Gastroesophageal sphincter (tissue), 4 donors: ENCODE data around the gene TMEM232. TPM values are rescaled to one million over a fixed set of nuclear protein-coding genes. Genes with fewer than 3 reads are reported as not detected.

Experiments
- ATAC-seq: fragments of 150-250 bp; one replicate; pipeline ENCODE4 v1.9.1; 2016; ENCODE audit warnings: mild to moderate bottlenecking, moderate library complexity
- H3K27ac ChIP-seq, 4 donors: fragments of 200-600 bp; sonication (generic) in 3 of 4; 1 replicate in 3 of 4; 2 replicates in 1 of 4; pipeline ENCODE4 v1.5.1; 2016 to 2019
- H3K27me3 ChIP-seq: fragments of 200-600 bp; sonication (generic); one replicate; pipeline ENCODE4 v1.5.1; 2019
- H3K36me3 ChIP-seq, 2 donors: fragments of 200-600 bp; sonication (generic); one replicate each; pipeline ENCODE4 v1.5.1; 2019; ENCODE audit warnings: control low read depth in 1 of 2
- H3K4me1 ChIP-seq, 3 donors: fragments of 200-600 bp; sonication (generic); 1 replicate in 2 of 3; 2 replicates in 1 of 3; pipeline ENCODE4 v1.5.1; 2016 to 2019; ENCODE audit warnings: control low read depth in 2 of 3
- H3K4me3 ChIP-seq, 2 donors: fragments of 200-600 bp; sonication (generic); one replicate each; pipeline ENCODE4 v1.5.1; 2019; ENCODE audit warnings: mild to moderate bottlenecking in 1 of 2, moderate library complexity in 1 of 2
- H3K9me3 ChIP-seq, 3 donors: fragments of 200-600 bp; sonication (generic); one replicate each; pipeline ENCODE4 v1.5.1; 2017 to 2019; ENCODE audit warnings: control low read depth in 2 of 3
- CTCF ChIP-seq, 4 experiments: fragments of 200-600 bp in 2 of 4; fragments of 450-650 bp in 2 of 4; sonication (generic) in 1 of 4; IDR thresholded peaks; one replicate each; pipeline ENCODE4 v1.5.1; 2017 to 2019; ENCODE audit warnings: antibody characterized with exemption in 4 of 4, mild to moderate bottlenecking in 2 of 4, moderate library complexity in 2 of 4
- EP300 ChIP-seq: sonication (generic); formaldehyde crosslinking; IDR thresholded peaks from one replicate; pipeline ENCODE4 v1.6.1; 2017; ENCODE audit warnings: antibody characterized with exemption, mild to moderate bottlenecking
- POLR2A ChIP-seq, 2 donors: fragments of 450-650 bp; IDR thresholded peaks; one replicate each; pipeline ENCODE4 v1.6.1; 2017; ENCODE audit warnings: antibody characterized with exemption in 2 of 2, mild to moderate bottlenecking in 2 of 2, moderate library complexity in 1 of 2
- POLR2AphosphoS5 ChIP-seq: sonication (generic); formaldehyde crosslinking; IDR thresholded peaks from one replicate; pipeline ENCODE4 v1.6.1; 2017; ENCODE audit warnings: antibody characterized with exemption
- WGBS, 2 donors: methylation state at CpG; one replicate each; pipeline ENCODE4 v1.1.5; 2018; ENCODE audit warnings: low coverage in 1 of 2; 5-methylcytosine and 5-hydroxymethylcytosine counted together
- total RNA-seq, 4 donors: library from RNA; depleted of rRNA; stranded (reverse); fragments of >200 nt; gene quantifications; one replicate each; pipeline ENCODE4 v1.1.0, GENCODE V29; 2016

TMEM232 gene
- total RNA-seq, 4 donors from 2014 or later: 2.2 to 5.1 (median 3.8) TPM

GRCh38 chr5:110760158-110760557 lies 33.7 kb upstream of the TMEM232 start:
- Histone ChIP-seq H3K9me3 (no peaks in the 10 kb centered on the region), H3K36me3 (peaks cover 6 to 74% of the 10 kb centered on the region in 2 donors)

GRCh38 chr5:110757118-110757729 lies 30.8 kb upstream of the TMEM232 start:
- H3K27me3 ChIP-seq: no peaks in the 10 kb centered on the region
- no peak for ATAC-seq

More at GRCh38 chr5:110760158-110760557, 33.7 kb upstream of the TMEM232 start:
- Histone ChIP-seq H3K27ac (no peak overlapping the region), H3K27me3 (no peaks in the 10 kb centered on the region), H3K4me1 (no peaks in the 10 kb centered on the region), H3K4me3 (no peak overlapping the region)
- 72% methylated on average over 1 of the region's 1 CpG; no CpG with 5 or more reads in 1 of the 2 donors for WGBS, 2 donors
- no peak for TF ChIP-seq CTCF (IDR thresholded peaks at IDR 0.05)
- no peak for TF ChIP-seq POLR2AphosphoS5
- no peak for TF ChIP-seq POLR2A (IDR thresholded peaks at IDR 0.05)
- no peak for TF ChIP-seq EP300
- no peak for ATAC-seq

GRCh38 chr5:110754181-110754580 lies 27.7 kb upstream of the TMEM232 start:
- ATAC-seq: no peak
- Histone ChIP-seq H3K4me1 (no peaks in the 10 kb centered on the region), H3K27me3 (no peaks in the 10 kb centered on the region), H3K9me3 (no peaks in the 10 kb centered on the region), H3K27ac (no peak overlapping the region), H3K36me3 (peaks cover 0 to 58% of the 10 kb centered on the region in 2 donors), H3K4me3 (no peak overlapping the region)
- no peak for TF ChIP-seq POLR2A (IDR thresholded peaks at IDR 0.05)

More at GRCh38 chr5:110757118-110757729, 30.8 kb upstream of the TMEM232 start:
- TF ChIP-seq POLR2A (IDR thresholded peaks at IDR 0.05): no peak
- peak; percentile 8 for TF ChIP-seq POLR2AphosphoS5
- TF ChIP-seq CTCF (IDR thresholded peaks at IDR 0.05): peak; percentile 66 to 70 (median 68)
- TF ChIP-seq EP300: no peak
- no peaks in the 10 kb centered on the region for H3K4me1 ChIP-seq
- H3K9me3 ChIP-seq: no peaks in the 10 kb centered on the region
- H3K27ac ChIP-seq: no peak overlapping the region
- WGBS, 2 donors: 51 to 53% methylated on average over 4 of the region's 4 CpGs
- H3K4me3 ChIP-seq: no peak overlapping the region
- peaks cover 6 to 79% of the 10 kb centered on the region in 2 donors for H3K36me3 ChIP-seq

GRCh38 chr5:110753600-110753999 lies 27.1 kb upstream of the TMEM232 start:
- Histone ChIP-seq H3K4me3 (no peak overlapping the region), H3K27me3 (no peaks in the 10 kb centered on the region), H3K27ac (no peak overlapping the region), H3K9me3 (no peaks in the 10 kb centered on the region), H3K4me1 (no peaks in the 10 kb centered on the region), H3K36me3 (peaks cover 0 to 55% of the 10 kb centered on the region in 2 donors)
- 92 to 100% methylated on average over 2 of the region's 2 CpGs for WGBS, 2 donors
- TF ChIP-seq CTCF (IDR thresholded peaks at IDR 0.05) (no peak), POLR2AphosphoS5 (no peak), POLR2A (IDR thresholded peaks at IDR 0.05) (no peak), EP300 (no peak)
- no peak for ATAC-seq

- H3K4me1 ChIP-seq: no peaks in the 10 kb centered on the region
- no peak for TF ChIP-seq POLR2A (IDR thresholded peaks at IDR 0.05)
- TF ChIP-seq POLR2AphosphoS5: no peak
- TF ChIP-seq EP300: no peak
- TF ChIP-seq CTCF (IDR thresholded peaks at IDR 0.05): no peak
- H3K27ac ChIP-seq: no peak overlapping the region
- H3K27me3 ChIP-seq: no peaks in the 10 kb centered on the region
- H3K36me3 ChIP-seq: peaks cover 0 to 57% of the 10 kb centered on the region in 2 donors
- ATAC-seq: no peak
- no peaks in the 10 kb centered on the region for H3K9me3 ChIP-seq
- 67 to 80% methylated on average over 1 of the region's 1 CpG for WGBS, 2 donors
- no peak overlapping the region for H3K4me3 ChIP-seq
These were observed 26.5 kb upstream of the TMEM232 start for GRCh38 chr5:110752953-110753352.
